Endothelial cell of umbilical vein (primary cell): ENCODE data around the gene TSPOAP1.

Experiments used
- CTCF ChIP-seq, 2 donors: IDR thresholded peaks; 1 replicate in 1 of 2; 2 replicates in 1 of 2; pipeline ENCODE4 v1.5.1; 2011; ENCODE audit warnings: low read length in 2 of 2, mild to moderate bottlenecking in 2 of 2, moderate library complexity in 2 of 2, control low read depth in 1 of 2, inconsistent platforms in 1 of 2, low read depth in 1 of 2; ENCODE audit not compliant: insufficient read depth in 1 of 2; ENCODE audit errors: extremely low read depth in 1 of 2
- EZH2 ChIP-seq: IDR thresholded peaks from 2 replicates; pipeline ENCODE4 v1.6.1; 2012; ENCODE audit warnings: borderline replicate concordance, low read depth, mild to moderate bottlenecking, moderate library complexity, low read length, inconsistent platforms; ENCODE audit not compliant: severe bottlenecking
- MYC ChIP-seq: IDR thresholded peaks from one replicate; pipeline ENCODE4 v1.6.1; 2011; ENCODE audit warnings: mild to moderate bottlenecking, low read depth, low read length
- POLR2A ChIP-seq: IDR thresholded peaks from 2 replicates; pipeline ENCODE4 v1.6.1; 2012; ENCODE audit warnings: low read depth, mild to moderate bottlenecking, control low read depth, low read length
- POLR2AphosphoS5 ChIP-seq: IDR thresholded peaks from 2 replicates; pipeline ENCODE4 v1.6.1; 2012; ENCODE audit warnings: low read depth, mild to moderate bottlenecking, control low read depth, low read length, moderate library complexity; ENCODE audit not compliant: insufficient read depth

- TF ChIP-seq CTCF (IDR thresholded peaks at IDR 0.05; ENCODE audit: extremely low read depth in 1 of 2, insufficient read depth in 1 of 2, low read depth in 1 of 2, low read length in 2 of 2) (no peak), EZH2 (no peak), POLR2AphosphoS5 (no peak), POLR2A (no peak), MYC (no peak)
These were observed 3.5 kb upstream of the TSPOAP1 start for GRCh38 chr17:58331815-58332777.
